Lung (tissue), 12 donors: ENCODE data around the gene KLF11. TPM values are rescaled to one million over a fixed set of nuclear protein-coding genes. Genes with fewer than 3 reads are reported as not detected.

Experiments used
- ATAC-seq: fragments of 200-7000 bp; cut with Tn5 transposase; one replicate; pipeline ENCODE4 v1.9.1; 2020; ENCODE audit warnings: moderate number of reproducible peaks; ENCODE audit not compliant: insufficient read depth, low FRiP score
- DNase-seq, 3 donors: peaks; one replicate each; pipeline ENCODE4 v3.0.0-alpha.2; 2013 to 2017
- H3K27ac ChIP-seq, 2 donors: one replicate each; pipeline ENCODE4 v1.5.1; 2013; ENCODE audit warnings: mild to moderate bottlenecking in 2 of 2, moderate library complexity in 2 of 2, control low read depth in 1 of 2, inconsistent platforms in 1 of 2, low read depth in 1 of 2, low read length in 1 of 2
- H3K27me3 ChIP-seq, 3 donors: one replicate each; pipeline ENCODE4 v1.5.1; 2013; ENCODE audit warnings: low read length in 2 of 3; ENCODE audit not compliant: control insufficient read depth in 3 of 3, insufficient read depth in 3 of 3
- H3K36me3 ChIP-seq, 4 donors: one replicate each; pipeline ENCODE4 v1.5.1; 2013; ENCODE audit warnings: low read length in 4 of 4, mild to moderate bottlenecking in 1 of 4, moderate library complexity in 1 of 4; ENCODE audit not compliant: control insufficient read depth in 4 of 4, insufficient read depth in 4 of 4
- H3K4me1 ChIP-seq, 5 donors: one replicate each; pipeline ENCODE4 v1.5.1; 2013; ENCODE audit warnings: low read length in 5 of 5, mild to moderate bottlenecking in 2 of 5, moderate library complexity in 1 of 5; ENCODE audit not compliant: control insufficient read depth in 5 of 5, insufficient read depth in 5 of 5
- H3K4me3 ChIP-seq: one replicate; pipeline ENCODE4 v1.5.1; 2013; ENCODE audit warnings: mild to moderate bottlenecking, control low read depth, moderate library complexity
- H3K9ac ChIP-seq, 2 donors: one replicate each; pipeline ENCODE4 v1.5.1; 2013; ENCODE audit warnings: low read length in 2 of 2, control low read depth in 1 of 2; ENCODE audit not compliant: insufficient read depth in 1 of 2
- H3K9me3 ChIP-seq, 4 donors: one replicate each; pipeline ENCODE4 v1.5.1; 2013; ENCODE audit warnings: low read length in 3 of 4, mild to moderate bottlenecking in 1 of 4, moderate library complexity in 1 of 4; ENCODE audit not compliant: control insufficient read depth in 4 of 4, insufficient read depth in 3 of 4
- WGBS, 2 donors: extraction: QIAGEN DNeasy Blood & Tissue Kit; methylation state at CpG; one replicate each; pipeline ENCODE4 v1.1.7; 2013; 5-methylcytosine and 5-hydroxymethylcytosine counted together
- polyA plus RNA-seq, 2 donors: library from polyadenylated mRNA; stranded (reverse); fragments of 200-250 nt; gene quantifications; one replicate each; pipeline ENCODE4 v1.2.1, GENCODE V29; 2013
- total RNA-seq, 2 donors: library from RNA; depleted of rRNA in 1 of 2; stranded (reverse); fragments of >200 nt in 1 of 2; gene quantifications; one replicate each; pipeline ENCODE4 v1.2.1, GENCODE V29; 2014 to 2021
- TF ChIP-seq, protein P1 (sequence below): IDR thresholded peaks from 2 replicates; pipeline ENCODE4 v1.5.1; 2012; ENCODE audit warnings: mild to moderate bottlenecking; ENCODE audit errors: control extremely low read depth, extremely low read depth
- donor health status: control.
- donor health status: control.
- donor health status: Bipolar disorder and iron deficiency.
- donor health status: healthy.
- donor health status: DM: yes; HTN: yes; CAD: no.

Gene KLF11
- total and polyA plus RNA-seq, 4 donors = 7.4 to 21.8 (median 17.3) TPM

DNA sequence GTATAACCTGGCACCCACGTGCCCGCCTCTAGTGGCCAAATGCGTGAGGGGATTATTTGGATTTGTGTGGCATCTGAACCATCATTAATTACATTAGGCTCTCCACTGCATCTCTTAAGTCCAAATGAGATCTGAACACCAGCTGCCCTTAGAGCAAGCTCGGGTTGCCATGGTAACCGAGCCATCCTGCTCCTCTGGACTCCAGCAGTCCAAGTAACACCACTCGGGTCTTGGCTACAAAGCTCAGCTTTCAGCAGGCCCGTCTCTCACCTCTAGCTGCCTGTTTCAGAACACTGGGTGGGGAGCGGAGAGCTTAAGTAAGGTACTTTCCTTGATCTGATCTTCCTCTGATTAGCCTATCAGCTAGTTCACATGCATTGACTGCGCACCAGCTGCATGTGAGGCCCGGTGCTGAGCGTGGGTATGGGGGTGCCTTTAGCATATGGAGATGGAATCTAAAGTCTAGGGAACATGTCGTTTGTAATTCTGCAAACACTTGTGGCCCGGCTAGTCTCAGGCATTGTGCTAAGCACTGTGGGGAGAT is 51.0 kb downstream of the KLF11 start:
- Histone ChIP-seq H3K9ac (no peak overlapping the region), H3K27ac (no peak overlapping the region), H3K4me3 (no peak overlapping the region), H3K36me3 (no peaks in the 10 kb centered on the region), H3K27me3 (peaks cover 0 to 27% (median 26%) of the 10 kb centered on the region in 3 donors), H3K4me1 (peaks cover 0 to 6% (median 5%) of the 10 kb centered on the region in 5 donors), H3K9me3 (peaks cover 0 to 9% (median 0%) of the 10 kb centered on the region in 4 donors)
- TF ChIP-seq, protein P1, sequence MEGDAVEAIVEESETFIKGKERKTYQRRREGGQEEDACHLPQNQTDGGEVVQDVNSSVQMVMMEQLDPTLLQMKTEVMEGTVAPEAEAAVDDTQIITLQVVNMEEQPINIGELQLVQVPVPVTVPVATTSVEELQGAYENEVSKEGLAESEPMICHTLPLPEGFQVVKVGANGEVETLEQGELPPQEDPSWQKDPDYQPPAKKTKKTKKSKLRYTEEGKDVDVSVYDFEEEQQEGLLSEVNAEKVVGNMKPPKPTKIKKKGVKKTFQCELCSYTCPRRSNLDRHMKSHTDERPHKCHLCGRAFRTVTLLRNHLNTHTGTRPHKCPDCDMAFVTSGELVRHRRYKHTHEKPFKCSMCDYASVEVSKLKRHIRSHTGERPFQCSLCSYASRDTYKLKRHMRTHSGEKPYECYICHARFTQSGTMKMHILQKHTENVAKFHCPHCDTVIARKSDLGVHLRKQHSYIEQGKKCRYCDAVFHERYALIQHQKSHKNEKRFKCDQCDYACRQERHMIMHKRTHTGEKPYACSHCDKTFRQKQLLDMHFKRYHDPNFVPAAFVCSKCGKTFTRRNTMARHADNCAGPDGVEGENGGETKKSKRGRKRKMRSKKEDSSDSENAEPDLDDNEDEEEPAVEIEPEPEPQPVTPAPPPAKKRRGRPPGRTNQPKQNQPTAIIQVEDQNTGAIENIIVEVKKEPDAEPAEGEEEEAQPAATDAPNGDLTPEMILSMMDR = no peak
- DNase-seq = no peak
- no peak for ATAC-seq
- WGBS, 2 donors = 88 to 92% methylated on average over 13 of the region's 13 CpGs

DNA sequence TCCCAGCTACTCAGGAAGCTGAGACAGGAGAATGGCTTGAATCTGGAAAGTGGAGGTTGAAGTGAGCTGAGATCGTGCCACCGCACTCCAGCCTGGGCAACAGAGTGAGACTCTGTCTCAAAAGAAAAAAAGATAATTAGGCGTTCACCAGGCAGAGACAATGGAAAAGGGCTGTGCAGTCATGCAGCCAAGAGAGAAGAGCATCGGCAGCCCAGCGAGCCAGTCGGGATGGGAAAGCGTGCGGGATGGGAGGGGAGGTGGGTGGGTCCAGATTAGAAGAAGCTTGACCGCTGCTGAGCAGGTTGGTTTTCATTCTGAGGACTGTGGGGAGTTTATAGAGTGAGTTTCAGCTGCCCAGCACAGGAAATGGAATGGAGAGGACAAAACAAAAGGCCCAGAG is 51.8 kb downstream of the KLF11 start:
- 82 to 86% methylated on average over 9 of the region's 9 CpGs for WGBS, 2 donors
- DNase-seq = no peak
- Histone ChIP-seq H3K9ac (no peak overlapping the region), H3K27ac (no peak overlapping the region), H3K9me3 (peaks cover 0 to 9% (median 0%) of the 10 kb centered on the region in 4 donors), H3K36me3 (no peaks in the 10 kb centered on the region), H3K4me1 (peaks cover 0 to 6% (median 5%) of the 10 kb centered on the region in 5 donors), H3K27me3 (peaks cover 0 to 20% (median 19%) of the 10 kb centered on the region in 3 donors), H3K4me3 (no peak overlapping the region)
- no peak for ATAC-seq
- TF ChIP-seq, protein P1 = no peak

DNA sequence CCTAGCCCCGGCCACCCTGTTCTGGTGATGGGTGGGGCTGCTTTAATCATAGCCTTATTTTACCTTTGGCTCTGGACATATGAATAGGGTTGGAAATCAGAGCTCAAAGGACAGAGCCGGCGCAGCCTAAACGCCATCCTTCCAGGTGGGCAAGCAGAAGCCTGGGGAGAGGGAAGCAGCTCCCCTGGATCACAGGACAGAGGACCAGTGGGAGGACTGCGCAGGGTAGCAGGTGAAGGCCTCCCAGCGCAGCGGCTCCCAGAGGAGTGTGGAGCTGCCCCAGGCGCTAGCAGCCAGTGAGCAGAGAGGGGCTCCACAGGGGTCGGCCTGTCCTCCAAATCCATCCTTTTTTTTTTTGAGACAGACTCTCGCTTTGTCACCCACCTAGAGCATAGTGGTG is 53.3 kb downstream of the KLF11 start:
- ATAC-seq = no peak
- Histone ChIP-seq H3K9me3 (peaks cover 0 to 3% (median 0%) of the 10 kb centered on the region in 4 donors), H3K4me3 (no peak overlapping the region), H3K27me3 (peaks cover 0 to 12% (median 8%) of the 10 kb centered on the region in 3 donors), H3K4me1 (peaks cover 0 to 6% (median 3%) of the 10 kb centered on the region in 5 donors), H3K36me3 (no peaks in the 10 kb centered on the region), H3K27ac (no peak overlapping the region), H3K9ac (no peak overlapping the region)
- 96 to 99% methylated on average over 10 of the region's 10 CpGs for WGBS, 2 donors
- no peak for DNase-seq
- TF ChIP-seq, protein P1 = no peak
